GM18907 (cell line): ENCODE results near the gene PRKRA.
"Not testable (repeated sequence)": the region's sequence is repeated elsewhere in the genome, so short reads cannot be mapped to it uniquely, and the experiment has no call there.

Experiments
- ATAC-seq: cut with Tn5 transposase; IDR thresholded peaks from one replicate; pipeline ENCODE4 v1.9.1; 2021; ENCODE audit warnings: mild to moderate bottlenecking, moderate library complexity; ENCODE audit not compliant: unreplicated experiment

PRKRA gene

DNA sequence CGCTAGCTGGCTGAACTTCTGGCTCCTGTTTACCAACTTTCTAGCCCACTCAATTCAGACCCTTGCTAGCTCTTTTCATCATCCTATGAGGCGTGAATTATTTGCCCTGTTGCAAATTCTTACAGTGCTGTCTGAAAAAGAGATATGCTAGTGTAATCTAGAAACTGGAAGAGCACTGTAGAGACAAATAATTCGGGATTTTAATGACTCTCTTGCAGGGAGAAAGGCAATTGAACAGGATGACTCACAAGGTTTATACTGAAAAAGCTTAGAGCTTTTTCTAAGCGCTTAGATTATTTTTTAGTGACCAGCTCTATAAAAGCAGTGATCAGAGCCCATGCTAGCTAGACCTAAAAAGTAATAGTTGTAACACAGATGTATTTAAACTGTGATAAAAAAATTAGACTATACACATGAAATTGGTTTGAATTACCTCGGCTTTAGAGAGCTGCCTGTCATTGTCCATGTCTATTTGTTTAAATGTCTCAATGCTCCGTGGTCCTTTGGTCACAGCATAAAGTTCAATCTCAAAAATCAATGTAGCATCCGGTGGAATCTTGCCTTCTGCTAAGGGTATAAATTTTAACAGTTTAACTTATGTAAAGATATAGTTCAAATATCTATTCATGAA, 18.4 kb upstream of the PRKRA start:
- ATAC-seq = no peak

DNA sequence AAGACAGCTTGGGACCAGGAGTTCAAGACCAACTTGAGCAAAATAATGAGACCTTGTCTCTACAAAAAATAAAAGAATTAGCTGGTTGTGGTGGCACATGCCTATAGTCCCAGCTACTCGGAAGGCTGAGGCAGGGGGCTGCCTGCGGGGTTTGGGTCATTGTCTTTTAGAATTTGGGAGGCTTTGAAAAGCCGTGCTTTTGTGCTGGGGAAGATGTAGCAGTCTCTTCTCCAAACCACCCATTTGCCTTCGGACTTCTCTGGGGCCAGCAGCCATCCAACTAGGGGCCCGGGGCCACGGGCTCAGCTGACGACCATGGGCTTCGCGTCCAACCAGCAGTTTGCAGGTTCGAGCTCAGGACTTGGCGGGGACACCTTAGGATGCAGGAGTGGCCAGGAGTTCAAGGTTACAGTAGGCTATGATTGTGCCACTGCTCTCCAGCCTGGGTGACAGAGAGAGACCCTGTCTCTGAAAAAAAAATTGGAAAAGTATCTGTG, 6.5 kb upstream of the PRKRA start:
- ATAC-seq = no peak

DNA sequence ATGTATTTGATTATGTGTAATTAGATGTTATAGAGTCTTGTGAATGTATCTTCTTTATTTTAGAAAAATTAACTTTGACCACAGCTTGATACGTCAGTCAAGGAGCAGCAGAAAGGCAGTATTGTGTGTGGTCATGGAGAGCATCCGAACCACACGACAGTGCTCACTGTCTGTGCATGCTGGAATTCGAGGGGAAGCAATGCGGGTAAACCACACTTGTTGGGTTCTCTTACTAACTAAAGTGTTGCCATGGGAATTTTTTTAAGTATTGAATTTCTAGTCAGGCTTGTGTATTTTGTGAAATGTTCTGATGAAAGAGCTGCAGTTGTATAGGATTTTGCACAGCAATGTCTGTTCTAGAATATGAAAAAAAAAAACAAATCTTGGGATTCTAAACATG, 5.0 kb upstream of the PRKRA start:
- no peak for ATAC-seq

DNA sequence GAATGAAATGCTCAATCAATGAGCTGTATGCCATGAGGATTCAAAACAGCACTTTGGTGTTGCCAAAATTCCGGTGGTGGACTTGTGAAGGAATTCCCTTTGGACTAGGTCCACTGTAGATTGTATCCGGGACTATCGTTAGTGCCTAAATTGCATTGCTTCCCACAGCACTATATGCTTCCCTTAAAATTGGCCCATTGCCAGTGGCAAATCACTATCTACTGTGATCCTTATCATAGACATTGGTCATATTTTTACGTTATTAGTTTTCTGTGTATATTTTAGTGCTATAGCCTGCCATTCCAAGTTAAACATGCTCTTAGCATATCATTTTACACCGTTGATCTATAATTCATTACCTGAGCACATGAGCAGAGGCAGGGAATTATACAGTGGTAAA, 1.9 kb upstream of the PRKRA start:
- no peak for ATAC-seq

DNA sequence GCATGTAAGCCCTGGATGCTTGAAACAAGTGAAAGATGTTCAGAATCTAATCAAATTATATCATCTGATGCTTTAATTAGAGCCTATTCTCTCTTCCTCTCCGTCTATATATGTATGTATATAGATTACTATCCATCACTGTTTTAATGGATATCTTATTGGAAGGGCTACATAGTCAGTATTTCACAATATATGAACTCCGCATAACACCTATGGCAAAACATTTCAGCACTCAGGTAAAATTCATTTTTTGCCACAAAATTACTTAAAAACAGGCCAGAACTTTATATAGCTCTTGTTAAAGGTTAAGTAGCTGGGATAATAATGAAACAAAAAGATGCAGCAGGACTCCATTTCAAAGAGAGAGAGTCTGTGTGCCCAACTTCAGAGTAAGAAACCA, 1.4 kb upstream of the PRKRA start:
- no peak for ATAC-seq

DNA sequence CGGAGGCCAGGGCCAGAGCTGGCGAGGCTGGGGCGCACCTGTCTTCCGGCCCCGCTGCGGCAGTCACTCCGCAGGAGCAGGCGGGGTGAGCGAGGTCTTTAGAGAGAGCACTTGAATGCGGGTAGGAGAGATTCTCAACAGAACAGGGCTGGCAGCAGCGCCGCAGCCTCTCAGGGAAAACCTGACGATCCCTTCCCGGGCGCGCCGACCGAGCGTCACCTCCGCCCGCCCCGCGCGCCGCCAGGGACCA, 526 bp downstream of the PRKRA start:
- peak; percentile 62 for ATAC-seq

DNA sequence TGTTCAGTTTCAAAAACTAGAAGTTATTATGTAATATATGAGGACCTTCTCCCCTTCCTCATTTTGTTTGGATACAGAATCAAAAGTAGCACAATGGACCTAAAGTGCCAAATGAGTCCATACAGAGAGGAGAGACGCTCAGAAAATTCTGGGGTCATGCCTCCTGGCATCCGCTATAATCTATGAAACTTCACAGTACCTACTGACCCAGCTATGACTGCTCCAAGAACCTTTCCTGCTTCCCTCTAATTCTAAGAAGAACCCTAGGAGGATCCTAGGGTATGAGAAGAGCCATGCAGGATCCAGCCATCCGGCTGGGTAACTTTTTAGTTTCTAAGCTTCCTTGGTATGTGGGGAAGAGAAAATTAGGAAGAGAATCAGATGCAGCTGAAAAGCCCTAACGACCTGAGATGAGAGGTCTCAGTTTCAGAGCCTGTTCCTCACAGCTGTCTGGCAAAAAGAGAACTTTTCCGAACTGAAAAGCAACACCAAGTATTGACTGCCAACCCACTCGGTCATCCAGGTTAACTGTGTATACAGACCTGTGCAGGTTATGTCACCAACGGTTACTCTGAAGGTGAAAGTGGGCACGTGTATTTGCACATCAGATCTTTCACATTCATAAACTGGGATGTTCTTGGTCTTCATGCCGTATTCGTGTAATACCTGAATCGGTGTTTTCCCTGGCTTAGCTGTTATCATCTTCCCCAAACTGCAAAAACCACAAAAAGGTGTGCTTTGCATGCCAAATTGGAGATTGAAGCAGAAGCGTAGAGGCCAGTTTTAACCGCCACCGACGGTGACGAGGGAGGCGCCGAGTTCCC, 1.1 kb downstream of the PRKRA start:
- ATAC-seq = peak; percentile 12

DNA sequence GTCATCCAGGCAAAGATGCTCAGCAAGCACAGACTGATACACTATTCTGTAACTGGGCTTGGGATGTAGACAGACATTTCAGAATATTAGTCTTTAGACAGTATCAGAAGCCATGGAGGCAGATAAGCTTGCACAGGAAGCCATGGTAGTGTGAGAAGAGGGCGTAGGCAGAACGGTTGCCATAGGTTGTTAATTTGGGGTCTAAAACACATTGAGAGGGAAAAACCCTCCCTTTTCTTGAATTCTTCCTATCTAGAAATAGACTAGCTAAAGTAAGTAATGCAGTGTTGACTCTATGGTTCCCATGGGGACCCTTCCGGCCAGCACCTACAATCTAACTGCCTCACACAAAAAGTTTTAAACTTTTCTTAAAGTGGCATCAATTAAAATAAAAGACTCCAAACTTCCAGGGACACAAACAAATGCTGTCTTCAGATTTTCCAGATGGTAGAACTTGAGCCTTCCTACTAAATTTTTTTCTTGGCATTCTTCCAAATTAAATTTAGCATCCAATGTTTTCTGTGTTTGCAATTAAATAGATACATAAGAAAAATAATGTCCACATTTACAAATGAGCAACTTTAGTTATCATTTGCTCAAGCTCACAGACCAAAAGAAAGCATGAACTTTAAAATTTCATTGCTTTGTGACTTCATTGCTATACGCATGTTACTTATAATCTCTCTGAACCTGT, 1.9 kb downstream of the PRKRA start:
- no peak for ATAC-seq

DNA sequence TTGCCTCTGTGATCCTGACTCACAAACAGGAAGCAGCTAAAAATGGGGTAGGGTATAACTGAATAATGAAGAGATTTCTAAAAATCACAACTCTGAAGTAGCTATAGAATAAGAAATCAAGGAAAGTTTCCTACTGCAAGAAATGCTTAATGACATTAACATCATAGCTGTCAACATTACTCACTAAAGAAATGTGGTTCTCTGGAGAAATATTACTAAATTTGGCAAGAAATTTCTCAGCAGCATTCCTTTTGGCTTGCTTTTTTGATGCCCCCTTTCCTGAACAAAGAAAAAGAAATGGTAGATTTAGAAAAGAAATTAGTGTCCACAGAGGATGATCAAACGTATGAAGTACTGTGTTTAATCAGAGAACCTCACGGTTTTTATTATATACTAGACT, 9.5 kb downstream of the PRKRA start:
- ATAC-seq = no peak

DNA sequence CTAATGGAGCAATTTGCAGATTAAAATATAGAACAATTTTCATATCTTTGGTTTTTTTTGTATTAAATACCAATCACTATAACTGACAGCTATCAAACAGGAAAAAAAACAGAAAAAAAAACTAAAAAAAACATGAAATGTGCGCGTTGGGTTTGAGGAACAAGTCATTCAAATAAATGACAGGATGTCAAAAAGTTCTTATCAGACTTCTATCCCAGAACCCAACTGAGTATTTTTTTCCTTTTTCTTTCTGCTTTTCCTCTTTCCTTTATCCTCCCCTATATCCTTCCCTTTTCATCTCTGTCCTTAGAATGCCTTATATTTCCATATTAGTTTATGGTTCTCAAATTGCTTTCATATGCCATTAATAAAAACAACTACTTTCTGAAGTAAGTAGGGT, 14.3 kb downstream of the PRKRA start:
- no peak for ATAC-seq

DNA sequence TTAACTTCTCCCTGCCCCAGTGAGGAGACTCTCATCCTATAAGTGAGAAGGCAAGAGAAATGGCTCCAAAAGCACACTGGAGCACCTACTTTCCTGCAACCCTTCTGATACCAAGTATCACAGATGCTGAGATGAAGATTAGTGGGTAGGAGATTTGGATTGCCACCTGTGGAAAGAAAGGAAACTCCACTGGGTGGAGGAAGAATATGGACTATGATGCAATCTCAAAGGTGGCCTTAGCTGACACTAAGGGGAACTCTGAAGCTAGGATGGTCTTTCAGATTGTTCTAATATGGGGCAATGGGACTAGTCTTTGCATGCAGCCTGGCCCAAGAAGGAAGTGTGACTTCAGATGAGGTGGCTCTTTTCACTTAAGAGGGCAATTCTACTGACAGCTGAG, 21.6 kb downstream of the PRKRA start:
- ATAC-seq = no peak

DNA sequence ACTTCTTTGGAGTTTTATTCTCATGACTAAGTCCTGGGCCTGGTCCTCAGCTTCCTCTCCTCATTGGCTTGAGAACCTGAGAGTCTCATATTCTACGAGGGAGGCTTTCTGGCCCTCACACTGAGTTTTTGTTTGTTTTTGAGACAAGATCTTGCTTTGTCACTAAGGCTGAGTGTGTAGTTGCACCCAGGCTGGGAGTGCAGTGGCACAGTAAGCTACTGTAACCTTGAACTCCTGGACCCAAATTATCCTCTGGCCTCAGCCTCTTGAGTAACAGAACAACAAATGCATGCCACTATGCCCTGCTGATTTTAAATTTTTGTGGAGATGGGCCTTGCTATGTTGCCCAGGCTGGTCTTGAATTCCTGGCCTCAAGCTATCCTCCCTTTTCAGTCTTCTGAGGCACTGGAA, 22.6 kb downstream of the PRKRA start:
- ATAC-seq = no peak

DNA sequence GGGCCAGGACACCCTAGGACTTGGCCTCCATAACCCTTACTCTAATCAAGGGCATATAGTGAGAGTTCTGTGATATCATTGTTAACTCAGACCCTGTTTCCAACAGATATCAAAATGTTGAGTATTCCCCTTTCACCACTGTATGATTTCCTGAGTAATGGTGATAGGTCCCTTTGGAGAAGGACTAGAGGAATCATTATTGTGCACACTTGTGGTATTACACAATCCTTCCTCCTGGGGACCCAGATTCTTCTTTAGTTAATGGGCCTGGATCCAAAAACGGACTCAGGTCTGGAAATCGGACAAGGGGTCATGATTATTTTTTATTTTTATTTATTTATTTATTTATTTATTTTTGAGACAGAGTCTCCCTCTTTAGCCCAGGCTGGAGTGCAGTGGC, 23.5 kb downstream of the PRKRA start:
- no peak for ATAC-seq

DNA sequence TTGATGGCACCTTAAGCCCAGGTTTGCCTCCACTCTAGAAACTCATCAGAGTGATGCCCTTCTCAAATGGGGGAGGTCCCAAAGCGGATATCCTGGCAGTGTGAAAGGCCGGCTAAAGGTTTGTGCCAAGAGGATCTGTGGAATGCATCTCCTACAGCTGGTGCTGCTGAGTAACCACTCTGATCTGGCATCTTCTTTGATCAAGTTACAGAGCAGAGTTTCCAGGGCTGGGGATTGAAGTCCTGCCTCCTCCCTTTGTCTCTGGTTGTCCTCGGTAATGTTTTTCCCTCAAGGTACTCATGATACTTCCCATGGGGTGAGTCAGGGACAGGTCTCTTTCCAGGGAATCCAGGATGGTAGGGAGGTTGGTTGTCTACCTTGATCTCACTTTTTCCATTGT, 24.6 kb downstream of the PRKRA start:
- no peak for ATAC-seq

DNA sequence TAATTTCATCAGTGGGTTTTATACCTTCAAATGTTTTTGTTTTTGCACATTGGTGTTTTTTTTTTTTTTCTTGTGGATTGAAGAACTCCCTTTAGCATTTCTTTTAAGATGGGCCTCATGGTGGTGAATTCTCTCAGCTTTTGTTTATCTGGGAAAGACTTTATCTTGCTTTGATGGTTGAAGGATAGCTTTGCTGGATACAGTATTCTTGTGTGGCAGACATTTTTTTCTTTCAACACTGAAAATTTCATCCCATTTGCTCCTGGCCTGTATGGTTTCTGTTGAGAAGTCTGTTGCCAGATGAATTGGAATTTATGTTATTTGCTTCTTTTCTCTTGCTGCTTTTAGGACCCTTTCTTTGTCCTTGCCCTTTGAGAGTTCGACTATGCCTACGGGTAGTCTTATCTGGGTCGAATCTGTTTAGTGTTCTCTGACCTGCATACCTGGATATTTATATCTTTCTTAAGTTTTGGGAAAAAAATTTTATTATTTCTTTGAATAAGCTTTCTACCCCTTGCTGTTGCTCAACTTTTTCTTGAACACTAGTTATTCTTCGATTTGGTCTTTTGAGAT, 25.6 kb downstream of the PRKRA start:
- ATAC-seq = no peak

DNA sequence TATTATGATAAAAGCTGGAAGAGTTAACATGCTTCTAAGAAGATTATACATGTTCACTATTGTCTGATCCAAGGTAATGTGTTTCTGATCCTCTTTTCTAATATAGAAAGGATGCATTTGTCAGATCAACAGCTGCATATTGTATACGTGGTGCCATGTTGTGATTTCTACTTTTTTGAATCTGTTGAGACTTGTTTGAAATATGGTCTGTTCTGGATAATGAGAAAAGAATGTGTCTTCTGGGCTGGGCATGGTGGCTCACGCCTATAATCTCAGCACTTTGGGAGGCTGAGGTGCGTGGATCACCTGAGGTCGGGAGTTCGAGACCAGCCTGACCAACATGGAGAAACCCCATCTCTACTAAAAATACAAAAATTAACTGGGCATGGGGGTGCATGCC, 27.2 kb downstream of the PRKRA start:
- not testable (repeated sequence) for ATAC-seq

DNA sequence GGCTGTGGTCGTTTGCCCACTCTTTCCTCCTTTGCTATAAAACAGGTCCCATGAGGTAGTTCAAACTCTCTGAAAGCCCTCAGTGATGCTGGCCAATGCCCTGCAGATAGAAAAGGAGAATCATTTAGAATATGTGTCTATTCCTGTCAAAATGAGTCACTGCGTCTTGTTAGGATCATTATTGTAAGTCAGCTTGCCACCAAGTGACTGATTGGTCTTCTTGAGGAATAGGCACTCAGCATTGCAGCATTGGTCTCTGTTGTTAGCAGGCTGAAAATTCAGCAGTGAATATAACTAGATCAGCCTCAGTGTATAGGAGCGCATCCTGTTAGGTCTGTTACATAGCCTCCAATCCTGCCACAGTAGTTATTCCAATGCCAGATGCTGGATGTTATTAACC, 28.9 kb downstream of the PRKRA start:
- ATAC-seq = no peak

DNA sequence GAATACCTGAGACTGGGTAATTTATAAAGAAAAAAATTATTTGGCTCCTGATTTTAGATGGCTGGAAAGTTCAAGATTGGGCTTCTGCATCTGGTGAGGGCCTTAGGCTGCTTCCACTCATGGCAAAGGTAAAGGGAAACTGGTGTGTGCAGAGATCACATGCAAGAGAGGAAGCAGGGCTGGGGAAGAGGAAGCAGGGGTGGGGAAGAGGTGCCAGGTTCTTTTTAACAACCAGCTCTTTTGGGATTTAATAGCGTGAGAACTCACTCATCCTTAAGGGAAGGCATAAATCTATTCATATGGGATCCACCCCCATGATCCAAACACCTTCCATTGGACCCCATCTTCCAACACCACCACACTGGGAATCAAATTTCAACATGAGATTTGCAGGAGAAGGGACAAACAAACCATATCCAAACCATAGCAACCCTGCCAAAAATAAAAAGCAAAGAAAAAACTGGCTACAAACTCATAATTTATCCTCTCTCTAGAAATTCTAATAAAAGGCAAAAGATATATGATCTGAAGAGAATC, 30.4 kb downstream of the PRKRA start:
- no peak for ATAC-seq

DNA sequence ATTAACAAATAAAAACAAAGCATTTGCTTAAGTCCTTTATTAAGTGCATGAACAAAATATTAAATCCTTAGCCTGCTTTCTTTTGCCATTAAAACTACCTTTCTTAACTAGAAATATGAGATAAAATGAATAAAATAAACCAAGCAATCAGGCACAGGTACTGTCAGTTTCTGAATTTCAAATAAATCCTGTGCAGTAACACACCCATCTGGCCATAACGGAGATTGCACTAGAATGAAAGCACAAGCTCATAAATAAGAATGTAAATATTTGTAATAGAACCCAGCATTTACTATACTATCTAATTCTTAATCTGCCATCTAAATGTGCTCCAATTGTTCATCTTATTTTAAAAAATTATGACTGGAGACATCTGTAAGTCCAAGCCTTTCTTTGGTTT, 31.9 kb downstream of the PRKRA start:
- ATAC-seq = no peak

DNA sequence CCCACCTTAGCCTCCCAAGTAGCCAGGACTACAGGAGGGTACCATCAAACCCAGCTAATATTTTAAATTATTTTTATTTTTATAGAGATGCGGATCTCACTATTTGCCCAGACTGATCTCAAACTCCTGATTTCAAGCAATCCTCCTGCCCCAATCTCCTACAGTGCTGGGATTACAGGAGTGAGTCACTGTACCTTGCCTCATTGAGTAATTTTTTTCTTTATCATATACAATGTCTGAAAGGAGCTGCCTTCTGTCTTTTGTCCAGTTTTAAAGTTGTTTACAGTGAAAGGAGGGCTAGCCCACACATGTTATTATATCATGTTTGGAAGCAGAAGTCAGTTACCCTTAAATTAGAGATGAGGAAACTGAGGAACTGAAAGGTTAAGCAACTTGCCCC, 32.5 kb downstream of the PRKRA start:
- no peak for ATAC-seq

DNA sequence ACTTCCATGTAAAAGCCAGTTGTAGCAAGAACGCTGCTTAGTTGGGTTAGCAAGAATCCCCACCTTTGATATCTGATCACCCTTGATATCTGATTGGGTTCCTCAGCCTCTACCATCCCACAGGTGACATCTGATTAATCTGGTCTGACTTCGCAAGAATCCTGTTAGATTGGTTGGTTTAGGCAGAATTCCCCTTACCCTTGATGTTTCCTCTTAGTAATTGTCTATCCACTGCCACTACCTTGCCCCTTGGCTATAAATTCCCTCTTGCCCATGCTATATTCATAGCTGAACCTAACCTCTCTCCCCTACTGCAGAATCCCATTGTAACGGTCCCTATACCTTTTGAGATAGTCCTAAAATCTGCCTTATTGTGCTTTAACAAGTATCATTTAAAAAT, 33.1 kb downstream of the PRKRA start:
- ATAC-seq = no peak

DNA sequence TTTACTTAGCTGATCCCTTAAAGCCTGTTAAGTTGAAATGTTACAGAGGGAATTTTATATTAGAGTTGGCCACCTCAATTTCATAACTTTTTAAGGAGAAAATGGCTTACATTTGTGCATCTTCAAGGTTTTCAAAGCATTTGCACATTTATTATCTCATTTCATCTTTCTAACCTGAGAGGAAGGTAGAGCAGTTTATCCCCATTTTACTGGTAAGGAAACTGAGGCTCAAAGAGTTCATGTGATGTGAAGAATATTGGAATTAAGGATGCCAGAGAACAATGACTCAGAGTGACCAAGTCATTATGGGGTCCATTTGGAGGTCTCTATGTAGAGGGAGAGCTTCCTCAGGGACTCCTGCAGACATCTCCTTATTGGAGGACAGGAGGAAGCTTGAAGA, 35.0 kb downstream of the PRKRA start:
- no peak for ATAC-seq
